ENCODE data around the gene ATP5MK.
"Not testable (repeated sequence)": the region's sequence is repeated elsewhere in the genome, so short reads cannot be mapped to it uniquely, and the experiment has no call there.

ATP5MK gene

GRCh38 chr10:103397191-103397825 lies 1.0 kb upstream of the ATP5MK start:
- no peak for DNase-seq

- DNase-seq, result no peak
These were observed 463 bp upstream of the ATP5MK start for GRCh38 chr10:103396789-103397087.

GRCh38 chr10:103395754-103396066 lies 565 bp downstream of the ATP5MK start:
- peak in 1 of 51 donors; percentile 12 for DNase-seq

GRCh38 chr10:103394180-103394579 lies 2.1 kb downstream of the ATP5MK start:
- no peak for DNase-seq

- DNase-seq, result no peak
These were observed 13.5 kb downstream of the ATP5MK start for GRCh38 chr10:103382769-103383168.

GRCh38 chr10:103374263-103374662 lies 22.0 kb downstream of the ATP5MK start:
- no peak for DNase-seq

GRCh38 chr10:103373544-103373943 lies 22.7 kb downstream of the ATP5MK start:
- DNase-seq, result no peak

GRCh38 chr10:103367782-103368518 lies 28.3 kb downstream of the ATP5MK start, which contains the start of gene TAF5:
TSS of gene TAF5 (plus strand) at chr10:103367976. CDS start at chr10:103367990, 14 bp downstream.
- DNase-seq, result peak; percentile 12 to 95 (median 82)

GRCh38 chr10:103367379-103367781 lies 28.9 kb downstream of the ATP5MK start:
- no peak for DNase-seq

GRCh38 chr10:103360791-103361190 lies 35.5 kb downstream of the ATP5MK start:
- not testable (repeated sequence) for DNase-seq

GRCh38 chr10:103359493-103359892 lies 36.8 kb downstream of the ATP5MK start:
- DNase-seq, result not testable (repeated sequence)

- no peak for DNase-seq
These were observed 40.2 kb downstream of the ATP5MK start for GRCh38 chr10:103355906-103356599.

- not testable (repeated sequence) for DNase-seq
These were observed 41.7 kb downstream of the ATP5MK start for GRCh38 chr10:103354567-103354966.

- DNase-seq, result no peak
These were observed 43.0 kb downstream of the ATP5MK start for GRCh38 chr10:103353281-103353680.

- DNase-seq, result peak; percentile 7 to 87 (median 63)
These were observed 45.6 kb downstream of the ATP5MK start, which contains the start of gene PCGF6 for GRCh38 chr10:103350517-103351260. TSS of gene PCGF6 (minus strand) at chr10:103351140. CDS start at chr10:103351066, 74 bp downstream.

GRCh38 chr10:103350175-103350516 lies 46.1 kb downstream of the ATP5MK start:
- DNase-seq, result peak in 1 of 51 donors; percentile 26

Measured in hypothalamus (tissue), 51 donors.